Skeletal muscle satellite cell (primary cell): ENCODE measurements around the gene GOT1.
A peak's percentile ranks its signal among the peaks of the same experiment; 100 is the strongest.

ENCODE experiments used
- H3K27me3 ChIP-seq: 2 replicates; pipeline ENCODE4 v1.7.0; 2013; ENCODE audit warnings: low read length; ENCODE audit not compliant: control insufficient read depth, insufficient read depth
- H3K36me3 ChIP-seq: 2 replicates; pipeline ENCODE4 v1.7.0; 2013; ENCODE audit warnings: mild to moderate bottlenecking, control low read depth, low read length; ENCODE audit not compliant: insufficient read depth
- H3K4me1 ChIP-seq: 2 replicates; pipeline ENCODE4 v1.7.0; 2013; ENCODE audit warnings: low read length; ENCODE audit not compliant: control insufficient read depth, insufficient read depth
- H3K4me2 ChIP-seq: 2 replicates; pipeline ENCODE4 v1.7.0; 2013; ENCODE audit warnings: mild to moderate bottlenecking, low read length
- H3K4me3 ChIP-seq: 2 replicates; pipeline ENCODE4 v1.7.0; 2013; ENCODE audit warnings: low read length
- H3K9ac ChIP-seq: 2 replicates; pipeline ENCODE4 v1.7.0; 2013; ENCODE audit warnings: mild to moderate bottlenecking, low read depth, low read length, moderate library complexity
- H3K9me3 ChIP-seq: replicated peaks from 2 replicates; pipeline ENCODE4 v1.7.0; 2013; ENCODE audit warnings: mild to moderate bottlenecking, control low read depth, low read length

Gene GOT1

DNA sequence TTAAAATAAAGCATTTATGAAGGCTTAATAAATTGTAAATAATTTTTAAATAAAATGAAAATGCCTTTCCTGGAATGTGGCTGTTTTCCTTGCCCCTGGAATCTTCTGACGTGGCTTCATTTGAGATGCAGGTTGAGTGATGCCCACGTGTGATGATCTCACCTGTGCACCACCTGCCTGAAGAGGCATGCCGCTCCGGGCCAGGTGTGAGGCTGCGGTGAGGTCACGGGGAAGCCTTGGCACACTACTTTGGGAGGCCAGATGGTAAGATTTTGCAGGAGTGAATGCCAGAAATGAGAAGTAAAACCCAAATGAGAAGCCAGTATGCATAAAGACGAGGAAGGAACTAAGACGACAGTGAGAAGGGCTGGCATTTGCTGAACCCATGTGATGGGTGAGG is 36.2 kb downstream of the GOT1 start:
- Histone ChIP-seq H3K4me1 (peaks cover 27% of the 10 kb centered on the region), H3K9ac (no peak overlapping the region), H3K4me2 (no peak overlapping the region), H3K27me3 (peaks cover 4% of the 10 kb centered on the region), H3K36me3 (peaks cover 3% of the 10 kb centered on the region), H3K9me3 (no peaks in the 10 kb centered on the region), H3K4me3 (no peak overlapping the region)

GRCh38 chr10:99393683-99394082 is 36.7 kb downstream of the GOT1 start:
- H3K9me3 ChIP-seq = no peaks in the 10 kb centered on the region
- peaks cover 4% of the 10 kb centered on the region for H3K27me3 ChIP-seq
- no peak overlapping the region for H3K4me2 ChIP-seq
- H3K36me3 ChIP-seq = peaks cover 3% of the 10 kb centered on the region
- H3K9ac ChIP-seq = no peak overlapping the region
- no peak overlapping the region for H3K4me3 ChIP-seq
- H3K4me1 ChIP-seq = peaks cover 27% of the 10 kb centered on the region

GRCh38 chr10:99393036-99393435 is 37.4 kb downstream of the GOT1 start:
- H3K4me3 ChIP-seq = no peak overlapping the region
- H3K9ac ChIP-seq = no peak overlapping the region
- H3K27me3 ChIP-seq = peaks cover 4% of the 10 kb centered on the region
- H3K9me3 ChIP-seq = no peaks in the 10 kb centered on the region
- H3K4me2 ChIP-seq = peak overlapping the region; percentile 71
- peaks cover 2% of the 10 kb centered on the region for H3K36me3 ChIP-seq
- peaks cover 27% of the 10 kb centered on the region for H3K4me1 ChIP-seq

DNA sequence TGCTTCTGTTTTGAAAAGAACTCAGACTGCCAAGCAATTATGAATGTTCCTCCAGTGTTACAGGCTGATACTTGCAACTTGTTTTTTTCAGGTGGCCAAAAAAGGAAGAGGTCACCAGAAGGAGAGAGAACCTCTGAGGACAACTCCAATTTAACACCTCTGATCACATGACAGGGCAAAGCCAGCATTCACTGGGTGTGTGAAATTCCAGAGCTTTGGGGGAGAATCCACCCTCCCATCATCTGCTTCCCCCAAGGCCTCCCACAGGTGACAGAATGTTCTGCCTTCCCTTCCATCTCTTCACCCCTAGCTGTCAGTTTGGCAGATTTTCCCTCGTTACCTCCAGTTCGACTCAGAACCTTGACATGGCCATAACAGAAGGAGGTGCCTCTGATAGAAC is 39.1 kb downstream of the GOT1 start:
- Histone ChIP-seq H3K4me1 (peaks cover 20% of the 10 kb centered on the region), H3K9ac (no peak overlapping the region), H3K27me3 (peaks cover 9% of the 10 kb centered on the region), H3K36me3 (no peaks in the 10 kb centered on the region), H3K4me2 (no peak overlapping the region), H3K9me3 (no peaks in the 10 kb centered on the region), H3K4me3 (no peak overlapping the region)

DNA sequence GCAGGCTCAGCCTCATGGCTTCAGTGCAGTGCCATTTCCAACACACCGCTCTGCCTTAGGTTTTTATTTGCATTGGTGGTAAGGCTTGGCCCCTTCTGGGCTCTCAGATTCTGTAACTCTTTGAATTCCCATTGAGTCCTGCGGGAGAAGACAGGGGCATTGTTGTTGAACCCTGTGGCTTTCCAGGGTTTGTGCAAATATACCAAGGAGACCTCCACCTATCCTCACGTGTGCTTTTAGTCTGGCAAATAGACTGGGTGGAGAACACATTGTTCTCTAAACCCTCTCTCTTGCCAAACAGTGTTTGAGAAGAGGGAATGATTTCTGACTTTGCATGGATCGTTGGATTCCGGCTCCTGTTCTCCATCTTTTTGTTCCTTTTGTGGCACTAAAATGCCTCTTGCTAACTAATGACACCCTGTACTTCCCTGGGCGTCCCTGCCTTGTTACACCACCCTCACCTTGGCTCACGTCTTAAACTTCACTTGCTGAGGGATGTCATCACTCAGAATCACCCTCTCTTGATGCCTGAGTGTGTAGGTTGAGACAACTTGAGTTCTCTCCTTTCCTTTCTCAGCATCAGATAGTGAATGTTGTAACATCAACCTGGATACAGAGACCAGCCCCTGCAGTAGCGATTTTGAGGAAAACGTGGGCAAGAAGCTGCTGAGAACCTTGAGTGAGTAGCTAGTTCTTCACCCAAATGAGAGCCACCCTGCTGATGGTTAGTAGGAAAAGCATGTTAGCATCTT is 40.5 kb downstream of the GOT1 start:
- Histone ChIP-seq H3K4me1 (peaks cover 7% of the 10 kb centered on the region), H3K4me2 (no peak overlapping the region), H3K9me3 (no peaks in the 10 kb centered on the region), H3K27me3 (peaks cover 18% of the 10 kb centered on the region), H3K9ac (no peak overlapping the region), H3K4me3 (no peak overlapping the region), H3K36me3 (no peaks in the 10 kb centered on the region)

DNA sequence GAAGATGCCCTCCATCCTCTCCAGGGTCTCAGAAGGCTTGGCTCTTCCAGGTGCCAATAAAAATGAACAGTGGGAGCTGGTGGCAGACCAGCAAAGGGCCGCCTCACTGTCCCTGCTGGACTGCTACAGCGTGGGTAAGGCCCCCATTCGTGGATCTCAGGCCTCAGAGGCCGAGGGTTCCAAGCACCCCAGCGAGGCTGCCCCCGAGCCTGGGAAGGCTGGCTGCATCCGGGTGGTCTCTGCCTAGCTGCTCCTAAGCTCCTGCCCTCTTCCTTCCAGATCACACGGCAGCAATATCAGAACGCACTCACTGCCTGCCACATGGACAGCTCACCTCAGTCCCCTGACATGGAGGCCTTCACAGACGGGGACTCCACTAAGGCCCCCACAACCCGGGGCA is 42.9 kb downstream of the GOT1 start:
- H3K4me1 ChIP-seq = peaks cover under 1% of the 10 kb centered on the region
- H3K36me3 ChIP-seq = no peaks in the 10 kb centered on the region
- no peak overlapping the region for H3K4me3 ChIP-seq
- H3K9ac ChIP-seq = no peak overlapping the region
- no peak overlapping the region for H3K4me2 ChIP-seq
- H3K9me3 ChIP-seq = no peaks in the 10 kb centered on the region
- peaks cover 29% of the 10 kb centered on the region for H3K27me3 ChIP-seq

GRCh38 chr10:99387071-99387470 is 43.4 kb downstream of the GOT1 start:
- H3K9ac ChIP-seq = no peak overlapping the region
- no peak overlapping the region for H3K4me3 ChIP-seq
- H3K27me3 ChIP-seq = peaks cover 29% of the 10 kb centered on the region
- no peaks in the 10 kb centered on the region for H3K4me1 ChIP-seq
- H3K4me2 ChIP-seq = no peak overlapping the region
- H3K9me3 ChIP-seq = no peaks in the 10 kb centered on the region
- no peaks in the 10 kb centered on the region for H3K36me3 ChIP-seq

DNA sequence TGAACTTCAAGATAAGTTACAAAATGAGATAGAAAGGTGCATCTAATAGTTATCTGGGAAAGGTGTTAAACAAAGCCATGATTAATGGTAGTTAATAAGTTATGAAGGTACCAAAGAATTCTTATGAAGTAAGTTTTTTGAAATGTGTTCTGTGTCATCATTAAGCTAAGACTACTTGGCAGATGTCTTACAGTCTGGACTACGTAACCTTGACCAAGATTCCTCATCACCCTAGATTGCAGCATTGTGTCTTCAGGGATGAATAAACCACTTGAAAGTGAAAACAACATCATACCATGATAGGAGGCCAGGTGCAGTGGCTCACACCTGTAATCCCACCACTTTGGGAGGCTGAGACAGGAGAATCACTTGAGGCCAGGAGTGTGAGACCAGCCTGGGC is 48.2 kb downstream of the GOT1 start:
- H3K9me3 ChIP-seq = no peaks in the 10 kb centered on the region
- peaks cover 27% of the 10 kb centered on the region for H3K27me3 ChIP-seq
- no peak overlapping the region for H3K9ac ChIP-seq
- H3K4me1 ChIP-seq = no peaks in the 10 kb centered on the region
- no peak overlapping the region for H3K4me3 ChIP-seq
- H3K36me3 ChIP-seq = no peaks in the 10 kb centered on the region
- no peak overlapping the region for H3K4me2 ChIP-seq

GRCh38 chr10:99375426-99375825 is 55.0 kb downstream of the GOT1 start:
- H3K4me1 ChIP-seq = no peaks in the 10 kb centered on the region
- no peak overlapping the region for H3K4me3 ChIP-seq
- no peaks in the 10 kb centered on the region for H3K9me3 ChIP-seq
- no peaks in the 10 kb centered on the region for H3K36me3 ChIP-seq
- H3K27me3 ChIP-seq = peaks cover 18% of the 10 kb centered on the region
- no peak overlapping the region for H3K4me2 ChIP-seq
- H3K9ac ChIP-seq = no peak overlapping the region

- H3K36me3 ChIP-seq = no peaks in the 10 kb centered on the region
- peaks cover 18% of the 10 kb centered on the region for H3K27me3 ChIP-seq
- no peak overlapping the region for H3K9ac ChIP-seq
- H3K9me3 ChIP-seq = no peaks in the 10 kb centered on the region
- no peaks in the 10 kb centered on the region for H3K4me1 ChIP-seq
- H3K4me2 ChIP-seq = no peak overlapping the region
- H3K4me3 ChIP-seq = no peak overlapping the region
These were observed 55.5 kb downstream of the GOT1 start for GRCh38 chr10:99374972-99375371.

GRCh38 chr10:99374526-99374925 is 55.9 kb downstream of the GOT1 start:
- H3K4me3 ChIP-seq = no peak overlapping the region
- peaks cover 18% of the 10 kb centered on the region for H3K27me3 ChIP-seq
- H3K4me2 ChIP-seq = no peak overlapping the region
- no peaks in the 10 kb centered on the region for H3K4me1 ChIP-seq
- H3K9ac ChIP-seq = no peak overlapping the region
- H3K36me3 ChIP-seq = no peaks in the 10 kb centered on the region
- H3K9me3 ChIP-seq = no peaks in the 10 kb centered on the region

GRCh38 chr10:99372546-99373271 is 57.7 kb downstream of the GOT1 start:
- Histone ChIP-seq H3K27me3 (peaks cover 18% of the 10 kb centered on the region), H3K4me2 (no peak overlapping the region), H3K4me3 (no peak overlapping the region), H3K4me1 (no peaks in the 10 kb centered on the region), H3K36me3 (no peaks in the 10 kb centered on the region), H3K9me3 (no peaks in the 10 kb centered on the region), H3K9ac (no peak overlapping the region)
